Mucosa of stomach (tissue), 1 donor: ENCODE results near the gene DTNA.

ENCODE experiments used
- H3K27me3 ChIP-seq: one replicate; pipeline ENCODE4 v1.7.0; 2013; ENCODE audit warnings: mild to moderate bottlenecking, low read length; ENCODE audit not compliant: control insufficient read depth, insufficient read depth
- H3K36me3 ChIP-seq: one replicate; pipeline ENCODE4 v1.7.0; 2013; ENCODE audit warnings: low read length; ENCODE audit not compliant: control insufficient read depth, insufficient read depth
- H3K4me1 ChIP-seq: one replicate; pipeline ENCODE4 v1.7.0; 2013; ENCODE audit warnings: mild to moderate bottlenecking, low read length; ENCODE audit not compliant: control insufficient read depth, insufficient read depth
- H3K4me3 ChIP-seq: one replicate; pipeline ENCODE4 v1.7.0; 2013; ENCODE audit warnings: low read length
- H3K9ac ChIP-seq: one replicate; pipeline ENCODE4 v1.7.0; 2013; ENCODE audit warnings: mild to moderate bottlenecking, low read length, moderate library complexity
- H3K9me3 ChIP-seq: one replicate; pipeline ENCODE4 v1.7.0; 2013; ENCODE audit warnings: mild to moderate bottlenecking, low read length, moderate library complexity; ENCODE audit not compliant: control insufficient read depth
- donor health status: Pancreatic carcinoma.

The DTNA gene

GRCh38 chr18:34848156-34848555 is 138.1 kb downstream of the DTNA start:
- Histone ChIP-seq H3K4me1 (no peaks in the 10 kb centered on the region), H3K36me3 (no peaks in the 10 kb centered on the region), H3K27me3 (no peaks in the 10 kb centered on the region), H3K4me3 (no peak overlapping the region), H3K9me3 (no peaks in the 10 kb centered on the region), H3K9ac (no peak overlapping the region)

GRCh38 chr18:34848695-34849094 is 138.6 kb downstream of the DTNA start:
- no peaks in the 10 kb centered on the region for H3K9me3 ChIP-seq
- no peak overlapping the region for H3K9ac ChIP-seq
- no peaks in the 10 kb centered on the region for H3K27me3 ChIP-seq
- no peaks in the 10 kb centered on the region for H3K36me3 ChIP-seq
- no peak overlapping the region for H3K4me3 ChIP-seq
- H3K4me1 ChIP-seq, result no peaks in the 10 kb centered on the region

DNA sequence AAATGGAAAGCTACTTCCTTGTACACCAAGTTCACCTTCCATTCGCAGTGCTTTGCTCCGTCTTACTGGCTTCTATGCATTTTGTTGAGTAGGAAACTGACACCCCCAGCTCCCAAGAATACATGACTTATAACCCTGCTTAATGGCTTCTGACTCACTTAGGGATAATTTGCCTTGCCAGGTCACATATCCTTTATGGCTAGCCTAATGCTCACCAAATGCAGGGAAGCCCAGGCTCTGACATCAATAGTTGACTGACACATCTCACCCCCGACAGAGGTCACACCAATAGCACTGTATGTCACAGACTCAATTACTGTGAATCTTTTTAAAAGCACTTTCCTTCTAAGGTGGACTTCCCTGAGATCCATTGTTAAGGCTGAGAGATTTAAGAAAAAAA is 147.2 kb downstream of the DTNA start:
- Histone ChIP-seq H3K4me1 (peaks cover 4% of the 10 kb centered on the region), H3K36me3 (no peaks in the 10 kb centered on the region), H3K27me3 (no peaks in the 10 kb centered on the region), H3K9me3 (no peaks in the 10 kb centered on the region), H3K4me3 (no peak overlapping the region), H3K9ac (no peak overlapping the region)

DNA sequence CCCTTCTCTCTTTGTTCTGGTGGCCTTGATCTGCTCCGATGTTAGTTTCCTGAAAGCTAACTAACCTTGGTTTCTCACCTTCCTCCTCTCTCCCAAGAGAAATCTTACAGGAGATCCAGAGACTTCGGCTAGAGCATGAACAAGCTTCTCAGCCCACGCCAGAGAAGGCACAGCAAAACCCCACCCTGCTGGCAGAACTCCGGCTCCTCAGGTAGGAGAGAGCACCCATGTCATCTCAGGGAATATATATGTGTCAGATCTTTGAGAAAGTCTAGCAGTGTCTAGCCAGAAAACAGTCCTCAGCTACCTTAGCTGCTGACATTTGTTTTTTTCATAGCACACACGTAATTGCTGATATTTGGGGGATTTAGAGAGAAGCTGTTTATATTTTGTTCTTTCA is 148.1 kb downstream of the DTNA start:
- H3K9me3 ChIP-seq, result no peaks in the 10 kb centered on the region
- no peaks in the 10 kb centered on the region for H3K27me3 ChIP-seq
- no peak overlapping the region for H3K9ac ChIP-seq
- no peak overlapping the region for H3K4me3 ChIP-seq
- H3K4me1 ChIP-seq, result peaks cover 4% of the 10 kb centered on the region
- H3K36me3 ChIP-seq, result no peaks in the 10 kb centered on the region

DNA sequence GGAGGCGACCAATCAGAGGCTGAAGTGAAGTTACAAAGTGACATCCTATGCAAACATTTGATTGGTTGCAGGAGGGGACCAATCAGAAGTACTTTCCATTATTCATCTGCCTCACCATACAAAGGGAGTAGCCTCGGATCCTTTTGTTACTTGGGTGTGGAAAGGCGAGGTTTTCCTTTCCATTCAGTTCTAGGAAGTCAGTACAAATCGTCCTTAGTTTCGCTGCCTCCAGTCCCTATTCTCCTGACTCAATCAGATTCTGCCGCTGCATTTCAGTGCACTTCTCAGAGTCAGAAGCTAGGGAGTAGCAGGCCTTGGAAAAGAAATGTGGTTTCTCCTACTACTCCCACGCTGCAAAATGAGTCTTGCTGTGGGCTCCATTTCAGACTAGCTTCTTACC is 149.4 kb downstream of the DTNA start:
- H3K9ac ChIP-seq, result no peak overlapping the region
- no peaks in the 10 kb centered on the region for H3K9me3 ChIP-seq
- H3K4me1 ChIP-seq, result peaks cover 4% of the 10 kb centered on the region
- no peak overlapping the region for H3K4me3 ChIP-seq
- no peaks in the 10 kb centered on the region for H3K36me3 ChIP-seq
- H3K27me3 ChIP-seq, result no peaks in the 10 kb centered on the region

- Histone ChIP-seq H3K9me3 (no peaks in the 10 kb centered on the region), H3K9ac (no peak overlapping the region), H3K27me3 (no peaks in the 10 kb centered on the region), H3K4me1 (peaks cover 6% of the 10 kb centered on the region), H3K36me3 (no peaks in the 10 kb centered on the region), H3K4me3 (no peak overlapping the region)
Measured at GRCh38 chr18:34862561-34862960, 152.5 kb downstream of the DTNA start.

DNA sequence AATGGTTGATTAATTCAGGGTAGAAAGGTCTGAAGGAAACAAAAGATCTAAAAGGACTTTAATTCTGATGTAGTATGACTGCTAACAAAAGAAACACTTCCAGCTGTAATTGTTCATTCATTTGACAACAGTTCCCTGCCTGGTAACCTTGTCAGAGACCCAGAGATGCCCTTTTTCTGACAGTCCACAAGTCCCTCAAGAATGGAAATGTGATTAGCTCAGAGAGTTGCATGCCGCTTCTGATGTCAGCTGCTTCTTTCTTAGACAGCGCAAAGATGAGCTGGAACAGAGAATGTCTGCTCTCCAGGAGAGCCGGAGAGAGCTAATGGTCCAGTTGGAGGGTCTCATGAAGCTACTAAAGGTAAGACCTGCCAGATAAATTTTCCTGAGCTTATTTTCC is 153.6 kb downstream of the DTNA start:
- H3K4me1 ChIP-seq, result peaks cover 9% of the 10 kb centered on the region
- no peak overlapping the region for H3K9ac ChIP-seq
- no peaks in the 10 kb centered on the region for H3K36me3 ChIP-seq
- H3K9me3 ChIP-seq, result no peaks in the 10 kb centered on the region
- no peaks in the 10 kb centered on the region for H3K27me3 ChIP-seq
- H3K4me3 ChIP-seq, result no peak overlapping the region

GRCh38 chr18:34864836-34865497 is 154.9 kb downstream of the DTNA start:
- Histone ChIP-seq H3K9ac (no peak overlapping the region), H3K4me1 (peaks cover 5% of the 10 kb centered on the region), H3K4me3 (no peak overlapping the region), H3K27me3 (no peaks in the 10 kb centered on the region), H3K9me3 (no peaks in the 10 kb centered on the region), H3K36me3 (no peaks in the 10 kb centered on the region)

- Histone ChIP-seq H3K36me3 (no peaks in the 10 kb centered on the region), H3K27me3 (no peaks in the 10 kb centered on the region), H3K4me1 (peaks cover 5% of the 10 kb centered on the region), H3K4me3 (no peak overlapping the region), H3K9me3 (no peaks in the 10 kb centered on the region), H3K9ac (no peak overlapping the region)
Measured at GRCh38 chr18:34866310-34866709, 156.2 kb downstream of the DTNA start.

GRCh38 chr18:34866739-34867138 is 156.6 kb downstream of the DTNA start:
- H3K9me3 ChIP-seq, result no peaks in the 10 kb centered on the region
- H3K4me3 ChIP-seq, result no peak overlapping the region
- no peaks in the 10 kb centered on the region for H3K36me3 ChIP-seq
- no peak overlapping the region for H3K9ac ChIP-seq
- no peaks in the 10 kb centered on the region for H3K27me3 ChIP-seq
- H3K4me1 ChIP-seq, result peaks cover 5% of the 10 kb centered on the region

GRCh38 chr18:34867520-34867919 is 157.4 kb downstream of the DTNA start:
- no peak overlapping the region for H3K9ac ChIP-seq
- H3K4me1 ChIP-seq, result peaks cover 5% of the 10 kb centered on the region
- H3K27me3 ChIP-seq, result no peaks in the 10 kb centered on the region
- no peaks in the 10 kb centered on the region for H3K36me3 ChIP-seq
- no peak overlapping the region for H3K4me3 ChIP-seq
- H3K9me3 ChIP-seq, result no peaks in the 10 kb centered on the region

- no peaks in the 10 kb centered on the region for H3K36me3 ChIP-seq
- no peak overlapping the region for H3K4me3 ChIP-seq
- H3K4me1 ChIP-seq, result peaks cover 5% of the 10 kb centered on the region
- no peaks in the 10 kb centered on the region for H3K27me3 ChIP-seq
- H3K9ac ChIP-seq, result no peak overlapping the region
- H3K9me3 ChIP-seq, result no peaks in the 10 kb centered on the region
Measured at GRCh38 chr18:34870555-34871310, 160.6 kb downstream of the DTNA start.
